ENCODE data around the gene CDC42EP4. TPM values are rescaled to one million over a fixed set of nuclear protein-coding genes. Genes with fewer than 3 reads are reported as not detected.
A peak's percentile ranks its signal among the peaks of the same experiment; 100 is the strongest.
"Not testable (repeated sequence)": the region's sequence is repeated elsewhere in the genome, so short reads cannot be mapped to it uniquely, and the experiment has no call there.

CDC42EP4 gene
- total RNA-seq, 2 donors from 2014 or later = 1.1 to 1.7 TPM

DNA sequence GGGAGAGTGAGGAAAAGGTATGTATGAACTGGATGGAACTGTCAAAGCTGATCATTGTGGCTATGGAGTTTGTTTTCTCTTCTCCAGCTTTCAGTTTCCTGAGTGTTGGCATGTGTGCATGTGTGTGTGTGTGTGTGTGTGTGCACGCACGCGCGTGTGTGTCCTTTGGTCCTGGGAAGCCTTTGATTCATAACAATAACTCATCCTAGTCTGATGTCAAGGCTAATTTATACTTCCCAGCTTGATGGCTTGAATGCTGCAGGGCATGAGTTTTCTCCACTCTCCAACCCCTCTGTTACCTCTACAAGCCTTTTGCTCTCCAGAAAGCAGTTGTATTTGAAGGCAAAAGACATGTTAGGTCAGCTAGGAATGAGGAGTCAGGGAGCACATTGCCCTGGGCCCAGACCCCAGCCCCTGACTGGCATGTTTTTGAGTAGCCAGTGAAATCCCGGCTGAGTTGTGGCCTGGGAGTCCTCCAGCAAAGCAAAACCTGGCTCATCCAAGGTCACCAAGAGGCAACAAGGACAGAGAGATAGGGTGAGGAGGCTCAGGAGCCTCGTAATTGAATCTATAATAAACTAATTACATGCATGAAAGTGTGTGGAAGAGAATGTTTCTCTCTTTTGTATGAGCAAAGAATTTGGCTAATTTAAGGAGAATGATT lies 8.9 kb upstream of the CDC42EP4 start:
- ATAC-seq (no peak), DNase-seq (ENCODE audit: low spot score) (no peak)
- no peak overlapping the region for H3K27ac Mint-ChIP-seq
- no peaks in the 10 kb centered on the region for H3K36me3 Mint-ChIP-seq
- no peaks in the 10 kb centered on the region for H3K9me3 Mint-ChIP-seq
- peaks cover 3 to 10% of the 10 kb centered on the region in 2 donors for H3K27me3 Mint-ChIP-seq
- no peaks in the 10 kb centered on the region for H3K4me1 Mint-ChIP-seq (ENCODE audit: low read depth in 2 of 2)
- H3K4me3 Mint-ChIP-seq = no peak overlapping the region

DNA sequence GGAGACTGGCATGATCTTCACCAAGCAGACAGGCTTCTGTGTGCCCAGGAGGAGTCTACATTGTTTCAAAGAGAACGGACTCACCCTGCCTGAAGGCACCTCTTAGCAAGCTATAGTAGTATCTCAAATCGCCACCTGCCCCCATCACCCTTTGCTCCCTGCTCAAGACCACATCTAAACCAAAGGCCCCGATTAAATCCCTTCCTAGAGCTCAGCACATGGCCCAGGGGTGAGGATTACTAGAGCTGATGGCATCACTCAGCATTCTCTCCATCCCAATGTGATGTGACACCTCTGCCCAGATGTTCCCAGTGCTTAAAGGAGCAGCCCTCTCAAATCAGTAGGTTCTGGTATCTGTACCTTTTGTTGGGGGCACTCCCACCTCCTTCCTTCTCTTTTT lies 8.0 kb upstream of the CDC42EP4 start:
- DNase-seq (ENCODE audit: low spot score) (no peak), ATAC-seq (no peak)
- Mint-ChIP-seq H3K27me3 (peaks cover 2 to 8% of the 10 kb centered on the region in 2 donors), H3K9me3 (no peaks in the 10 kb centered on the region), H3K4me1 (ENCODE audit: low read depth in 2 of 2) (peaks cover 0 to 3% of the 10 kb centered on the region in 2 donors), H3K36me3 (no peaks in the 10 kb centered on the region), H3K4me3 (no peak overlapping the region), H3K27ac (no peak overlapping the region)

DNA sequence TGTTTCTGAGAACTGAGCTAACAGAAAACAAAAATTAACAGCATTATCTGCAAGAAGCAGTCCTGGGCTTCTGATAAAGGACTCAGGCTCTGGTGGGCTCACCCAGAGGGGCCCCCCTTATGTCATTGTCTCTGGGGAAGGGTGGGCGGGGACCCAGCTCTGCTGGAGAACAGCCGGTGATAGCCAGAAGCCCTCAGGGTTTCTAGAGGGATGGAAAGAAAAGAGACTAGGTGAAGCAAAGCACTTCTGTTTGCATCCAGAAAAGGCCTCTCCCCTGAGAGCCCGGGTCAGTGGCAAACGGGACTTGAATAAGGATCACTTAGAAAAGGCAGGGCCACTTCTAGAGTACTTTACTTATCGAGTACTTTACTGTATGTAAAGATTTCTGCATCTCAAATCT lies 7.0 kb upstream of the CDC42EP4 start:
- Mint-ChIP-seq H3K4me1 (ENCODE audit: low read depth in 2 of 2) (peaks cover 0 to 3% of the 10 kb centered on the region in 2 donors), H3K27ac (no peak overlapping the region), H3K36me3 (no peaks in the 10 kb centered on the region), H3K9me3 (no peaks in the 10 kb centered on the region), H3K27me3 (no peaks in the 10 kb centered on the region), H3K4me3 (no peak overlapping the region)
- DNase-seq (ENCODE audit: low spot score) (no peak), ATAC-seq (no peak)

DNA sequence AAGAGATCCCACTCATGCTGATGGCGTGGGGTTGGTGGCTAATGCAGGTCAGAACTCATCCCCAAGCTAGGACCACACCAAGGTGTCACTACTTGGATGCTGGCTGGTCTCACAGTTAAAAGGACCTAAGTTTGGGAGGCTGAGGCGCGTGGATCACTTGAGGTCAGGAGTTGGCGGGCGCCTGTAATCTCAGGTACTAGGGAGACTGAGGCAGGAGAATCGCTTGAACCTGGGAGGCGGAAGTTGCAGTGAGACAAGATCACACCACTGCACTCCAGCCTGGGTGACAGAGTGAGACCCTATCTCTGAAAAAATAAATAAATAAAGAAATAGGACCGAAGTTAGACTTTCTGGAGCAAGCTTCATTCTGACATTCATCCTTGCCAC lies 6.6 kb upstream of the CDC42EP4 start:
- Mint-ChIP-seq H3K27me3 (no peaks in the 10 kb centered on the region), H3K27ac (no peak overlapping the region), H3K36me3 (no peaks in the 10 kb centered on the region), H3K4me3 (no peak overlapping the region), H3K9me3 (no peaks in the 10 kb centered on the region), H3K4me1 (ENCODE audit: low read depth in 2 of 2) (peaks cover 0 to 3% of the 10 kb centered on the region in 2 donors)
- no peak for DNase-seq (ENCODE audit: low spot score)
- ATAC-seq = no peak

DNA sequence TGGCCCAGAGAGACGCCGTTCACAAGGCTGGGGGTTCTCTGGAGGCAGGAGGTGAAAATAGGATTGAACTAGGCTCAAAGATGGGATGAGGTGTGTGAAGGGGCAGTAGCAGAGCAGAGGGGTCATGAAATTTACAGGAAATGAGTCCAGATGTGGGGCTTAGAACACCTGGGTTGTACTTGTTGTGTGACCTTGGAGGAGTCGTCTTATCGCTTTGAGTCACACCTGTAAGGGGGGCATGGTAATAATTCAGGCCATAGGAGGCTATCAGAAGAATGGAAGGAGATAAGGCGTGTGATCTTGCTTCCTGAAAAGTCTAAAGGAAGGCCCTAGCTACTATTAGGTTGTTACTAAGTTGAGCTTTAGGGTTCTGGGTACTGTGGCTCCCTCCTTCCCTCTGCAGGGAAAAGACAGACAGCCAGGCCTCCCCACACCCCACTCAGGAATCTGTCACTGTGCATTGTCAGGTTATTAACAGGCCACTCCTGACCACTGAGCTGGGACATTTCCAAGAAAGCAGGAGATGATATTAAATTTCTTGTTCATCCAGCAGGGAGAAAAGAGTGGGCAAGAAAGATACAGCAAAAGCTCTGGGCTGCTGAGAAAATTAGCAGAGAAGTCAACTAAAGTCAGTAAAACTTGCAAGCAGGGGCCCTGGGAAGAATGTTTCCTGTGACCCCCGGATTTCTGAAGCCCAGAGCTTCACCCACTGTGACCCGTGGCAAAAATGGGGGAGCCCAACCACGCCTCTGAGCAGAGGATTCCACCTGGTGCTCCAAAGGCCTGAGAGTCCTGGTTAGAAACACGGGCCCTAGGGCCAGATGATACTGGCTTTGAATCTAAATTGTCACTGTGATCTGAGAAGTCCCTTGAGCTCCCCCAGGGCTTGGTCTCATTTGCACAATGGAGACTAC lies 6.0 kb upstream of the CDC42EP4 start:
- Mint-ChIP-seq H3K27ac (no peak overlapping the region), H3K9me3 (no peaks in the 10 kb centered on the region), H3K4me1 (ENCODE audit: low read depth in 2 of 2) (peaks cover 0 to 3% of the 10 kb centered on the region in 2 donors), H3K36me3 (no peaks in the 10 kb centered on the region), H3K4me3 (no peak overlapping the region), H3K27me3 (no peaks in the 10 kb centered on the region)
- DNase-seq (ENCODE audit: low spot score) (no peak), ATAC-seq (no peak)

DNA sequence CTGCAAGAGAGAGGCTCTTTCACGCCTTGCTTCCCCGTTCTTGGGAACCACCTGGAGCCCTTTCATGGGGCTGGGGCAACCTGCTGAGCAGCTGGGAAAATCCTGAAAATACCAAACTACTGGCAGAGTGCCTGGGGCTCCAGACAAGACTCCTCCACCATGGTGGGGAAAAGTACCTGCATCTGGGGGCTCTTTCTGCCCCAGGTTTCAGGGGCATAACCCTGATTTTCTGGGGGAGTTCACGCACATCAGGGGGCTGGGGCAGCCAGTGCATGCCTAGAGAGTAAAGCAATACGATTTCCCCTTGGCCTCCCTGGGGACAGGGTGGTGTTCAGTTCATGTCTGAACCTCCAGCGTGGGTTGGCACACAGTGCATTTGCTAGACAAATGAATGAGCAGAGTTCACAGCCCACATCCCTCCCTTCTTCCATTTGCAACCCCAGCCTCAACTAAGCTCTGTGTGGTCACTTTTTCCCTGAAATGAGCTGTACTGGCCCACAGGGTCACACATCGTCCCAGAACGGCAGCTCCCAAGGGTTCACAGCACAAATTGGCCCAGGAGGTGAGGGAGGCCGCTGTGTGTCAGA lies 5.2 kb upstream of the CDC42EP4 start:
- H3K27me3 Mint-ChIP-seq = no peaks in the 10 kb centered on the region
- ATAC-seq (peak in 1 of 2 donors; percentile 39), DNase-seq (ENCODE audit: low spot score) (no peak)
- H3K4me1 Mint-ChIP-seq (ENCODE audit: low read depth in 2 of 2) = peaks cover 0 to 3% of the 10 kb centered on the region in 2 donors
- H3K36me3 Mint-ChIP-seq = no peaks in the 10 kb centered on the region
- H3K27ac Mint-ChIP-seq = no peak overlapping the region
- no peaks in the 10 kb centered on the region for H3K9me3 Mint-ChIP-seq
- H3K4me3 Mint-ChIP-seq = no peak overlapping the region

DNA sequence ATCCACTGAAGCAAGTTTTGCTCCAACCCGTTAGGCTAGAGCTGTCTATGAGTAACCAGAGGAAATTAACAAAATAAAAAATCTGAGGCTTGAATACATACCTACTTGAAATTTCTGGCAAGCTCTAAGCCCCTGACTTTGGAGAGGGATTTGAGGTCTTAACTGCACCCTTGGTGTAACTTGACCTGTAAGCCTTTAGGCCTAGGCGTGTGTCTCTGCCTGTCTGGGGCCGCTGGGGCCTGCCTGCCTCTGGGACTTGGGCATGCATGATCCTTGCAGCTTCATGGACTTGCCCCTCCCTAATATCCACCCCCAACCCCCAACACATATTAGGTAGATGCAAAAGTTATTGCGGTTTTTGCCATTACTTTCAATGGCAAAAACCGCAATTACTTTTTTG lies 3.7 kb upstream of the CDC42EP4 start:
- H3K4me3 Mint-ChIP-seq = no peak overlapping the region
- H3K27me3 Mint-ChIP-seq = no peaks in the 10 kb centered on the region
- H3K4me1 Mint-ChIP-seq (ENCODE audit: low read depth in 2 of 2) = peaks cover under 1 to 3% of the 10 kb centered on the region in 2 donors
- H3K9me3 Mint-ChIP-seq = no peaks in the 10 kb centered on the region
- DNase-seq (ENCODE audit: low spot score) = no peak
- no peaks in the 10 kb centered on the region for H3K36me3 Mint-ChIP-seq
- H3K27ac Mint-ChIP-seq = no peak overlapping the region
- ATAC-seq = no peak

DNA sequence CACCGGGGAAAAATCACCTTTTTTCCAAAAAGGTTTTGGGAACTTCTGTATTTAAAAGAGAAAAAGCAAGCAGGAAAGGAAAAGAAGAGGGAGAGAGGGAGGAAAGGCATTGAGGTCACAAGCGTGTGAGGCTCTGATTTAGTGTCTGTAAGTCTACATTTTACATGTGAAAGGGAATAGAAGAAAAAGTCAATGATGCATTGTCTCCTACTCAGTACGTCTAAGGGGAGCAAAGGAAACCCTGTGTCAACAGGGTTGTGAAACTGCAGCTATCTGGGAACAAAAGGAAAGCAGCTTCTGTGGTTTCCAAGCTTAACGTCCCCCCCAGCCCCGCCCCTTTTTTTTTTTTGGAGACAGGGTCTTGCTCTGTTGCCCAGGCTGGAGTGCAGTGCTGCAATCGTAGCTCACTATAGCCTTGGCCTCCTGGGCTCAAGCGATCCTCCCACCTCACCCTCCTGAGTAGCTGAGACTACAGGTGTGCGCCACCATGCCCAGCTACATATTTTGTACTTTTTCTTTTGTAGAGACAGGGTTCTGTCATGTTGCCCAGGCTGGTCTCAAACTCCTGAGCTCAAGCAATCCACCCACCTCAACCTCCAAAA lies 1.8 kb upstream of the CDC42EP4 start:
- peak overlapping the region; percentile 10 for H3K4me3 Mint-ChIP-seq
- ATAC-seq = no peak
- no peak for DNase-seq (ENCODE audit: low spot score)
- H3K4me1 Mint-ChIP-seq (ENCODE audit: low read depth in 2 of 2) = peaks cover 10 to 13% of the 10 kb centered on the region in 2 donors
- no peaks in the 10 kb centered on the region for H3K9me3 Mint-ChIP-seq
- no peak overlapping the region for H3K27ac Mint-ChIP-seq
- peaks cover 0 to 3% of the 10 kb centered on the region in 2 donors for H3K27me3 Mint-ChIP-seq
- H3K36me3 Mint-ChIP-seq = no peaks in the 10 kb centered on the region

DNA sequence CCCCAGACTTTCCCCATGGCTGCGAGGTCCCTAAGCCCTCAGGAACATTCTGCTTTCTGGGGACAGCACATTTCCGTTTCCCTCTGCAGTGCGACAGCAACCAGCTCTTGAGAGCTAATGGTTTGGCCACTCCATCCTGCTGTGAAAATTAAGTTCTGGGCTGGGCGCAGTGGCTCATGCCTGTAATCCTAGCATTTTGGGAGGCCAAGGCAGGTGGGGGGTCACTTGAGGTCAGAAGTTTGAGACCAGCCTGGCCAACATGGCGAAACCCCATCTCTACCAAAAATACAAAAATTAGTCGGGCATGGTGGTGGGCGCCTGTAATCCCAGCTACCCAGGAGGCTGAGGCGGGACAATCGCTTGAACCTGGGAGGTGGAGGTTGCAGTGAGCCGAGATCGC lies 1.1 kb upstream of the CDC42EP4 start:
- not testable (repeated sequence) for H3K4me3 Mint-ChIP-seq; H3K36me3 Mint-ChIP-seq; H3K27ac Mint-ChIP-seq; DNase-seq (ENCODE audit: low spot score); ATAC-seq; H3K9me3 Mint-ChIP-seq; H3K27me3 Mint-ChIP-seq
- H3K4me1 Mint-ChIP-seq (ENCODE audit: low read depth in 2 of 2) = peaks cover 10 to 13% of the 10 kb centered on the region in 2 donors

DNA sequence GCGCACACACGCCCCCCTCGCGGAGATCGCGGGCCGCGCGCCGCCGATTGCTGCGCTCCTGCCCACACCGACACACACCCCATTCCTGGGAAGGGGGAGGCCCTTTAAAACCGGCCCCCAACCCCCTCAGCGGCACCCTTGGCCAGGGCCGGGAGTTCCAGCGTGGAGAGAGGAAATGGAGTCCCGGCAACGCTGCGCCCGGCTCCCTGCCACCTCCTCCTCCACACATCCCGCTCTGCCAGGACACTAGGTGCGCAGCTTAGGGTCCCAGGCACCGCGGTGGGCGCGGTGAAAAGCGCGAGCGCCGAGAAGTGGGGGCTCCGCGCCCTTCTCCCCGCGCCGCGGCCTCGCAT lies 397 bp downstream of the CDC42EP4 start:
- DNase-seq (ENCODE audit: low spot score) (no peak), ATAC-seq (peak in 1 of 2 donors; percentile 8)
- no peaks in the 10 kb centered on the region for H3K9me3 Mint-ChIP-seq
- H3K4me3 Mint-ChIP-seq = peak overlapping the region; percentile 82
- peaks cover 0 to 3% of the 10 kb centered on the region in 2 donors for H3K27me3 Mint-ChIP-seq
- no peaks in the 10 kb centered on the region for H3K36me3 Mint-ChIP-seq
- peaks cover 10 to 13% of the 10 kb centered on the region in 2 donors for H3K4me1 Mint-ChIP-seq (ENCODE audit: low read depth in 2 of 2)
- no peak overlapping the region for H3K27ac Mint-ChIP-seq

DNA sequence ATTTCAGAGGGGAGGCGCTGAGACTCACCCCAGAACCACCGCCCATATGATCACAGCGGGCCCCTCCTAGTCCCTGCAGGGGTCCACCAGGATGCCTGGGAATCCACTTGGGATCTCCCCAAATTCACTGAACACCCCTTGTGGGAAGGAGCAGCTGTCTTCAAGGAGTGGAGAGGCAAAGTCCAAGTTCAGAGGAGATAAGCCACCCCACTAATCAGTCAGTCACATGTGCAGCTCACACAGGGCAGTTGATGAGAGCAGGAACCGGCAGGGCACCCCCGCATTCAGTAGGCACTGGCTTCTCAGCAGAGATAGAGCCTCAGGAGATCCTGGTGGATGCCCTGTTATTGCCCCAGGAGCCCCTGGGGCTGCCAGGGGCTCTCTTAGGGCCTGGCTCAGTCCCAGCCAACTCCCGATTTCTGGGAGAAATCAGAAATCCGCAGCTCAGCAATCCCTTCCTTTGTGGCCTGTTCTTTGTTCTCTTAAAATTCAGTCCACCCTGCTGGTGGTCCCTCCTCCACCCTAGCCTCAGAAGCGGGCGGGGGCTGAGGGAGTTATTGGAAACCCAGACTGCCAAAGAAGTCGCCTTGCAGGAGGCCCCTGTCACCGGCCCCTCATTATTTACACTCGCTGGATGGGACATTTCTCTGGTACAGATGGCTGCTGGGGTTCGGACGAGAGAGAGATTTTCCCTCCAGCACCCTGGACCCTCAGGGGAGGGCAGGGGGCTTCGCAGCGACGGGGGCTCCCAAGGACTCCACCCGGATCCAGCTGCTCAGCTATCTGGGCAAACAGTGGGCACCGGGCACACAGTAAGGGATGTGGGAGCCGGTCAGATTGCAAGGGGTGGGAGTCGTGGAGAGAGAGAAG lies 1.8 kb downstream of the CDC42EP4 start:
- no peaks in the 10 kb centered on the region for H3K36me3 Mint-ChIP-seq
- H3K9me3 Mint-ChIP-seq = no peaks in the 10 kb centered on the region
- peaks cover 0 to 3% of the 10 kb centered on the region in 2 donors for H3K27me3 Mint-ChIP-seq
- no peak for ATAC-seq
- H3K4me3 Mint-ChIP-seq = peak overlapping the region; percentile 84
- H3K4me1 Mint-ChIP-seq (ENCODE audit: low read depth in 2 of 2) = peaks cover 10 to 11% of the 10 kb centered on the region in 2 donors
- peak overlapping the region in 1 of 2 donors; percentile 82 for H3K27ac Mint-ChIP-seq
- no peak for DNase-seq (ENCODE audit: low spot score)

DNA sequence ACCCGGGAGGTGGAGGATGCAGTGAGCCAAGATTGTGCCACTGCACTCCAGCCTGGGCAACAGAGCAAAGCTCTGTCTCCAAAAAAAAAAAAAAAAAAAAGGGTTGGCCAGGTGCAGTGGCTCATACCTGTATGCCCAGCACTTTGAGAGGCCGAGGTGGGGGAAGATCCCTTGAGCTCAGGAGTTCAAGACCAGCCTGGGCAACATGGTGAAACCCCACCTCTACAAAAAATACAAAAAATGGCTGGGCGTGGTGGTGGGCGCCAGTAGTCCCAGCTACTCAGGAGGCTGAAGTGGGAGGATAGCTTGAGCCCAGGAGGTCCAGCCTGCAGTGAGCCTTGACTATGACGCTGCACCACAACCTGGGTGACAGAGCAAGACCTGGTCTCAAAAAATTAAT lies 2.8 kb downstream of the CDC42EP4 start:
- H3K9me3 Mint-ChIP-seq; ATAC-seq; H3K36me3 Mint-ChIP-seq; H3K27me3 Mint-ChIP-seq; H3K27ac Mint-ChIP-seq; H3K4me3 Mint-ChIP-seq; DNase-seq (ENCODE audit: low spot score): not testable (repeated sequence)
- peaks cover 10 to 12% of the 10 kb centered on the region in 2 donors for H3K4me1 Mint-ChIP-seq (ENCODE audit: low read depth in 2 of 2)

Data from natural killer cell treated with Interleukin-12 subunit alpha and Interleukin-12 subunit beta and Interleukin-15 and Interleukin-18, amount 100 ng/mL, for 72 hours (primary cell).